ENCODE measurements around the gene CCL15. TPM values are rescaled to one million over a fixed set of nuclear protein-coding genes. Genes with fewer than 3 reads are reported as not detected.

Gene CCL15
- total RNA-seq, 3 donors from 2014 or later: not detected

- H3K36me3 ChIP-seq: no peaks in the 10 kb centered on the region
Observed at GRCh38 chr17:35949401-35949800, 52.0 kb downstream of the CCL15 start.

GRCh38 chr17:35948092-35948491 lies 53.3 kb downstream of the CCL15 start:
- H3K4me1 ChIP-seq: no peaks in the 10 kb centered on the region
- intact Hi-C loops (cut with DNase I; ENCODE audit: low total_unique reads): no loop called here
- no peaks in the 10 kb centered on the region for H3K36me3 ChIP-seq
- no peak overlapping the region for H3K4me3 ChIP-seq
- no peaks in the 10 kb centered on the region for H3K27me3 ChIP-seq
- TF ChIP-seq POLR2AphosphoS5 (IDR thresholded peaks at IDR 0.05): no peak
- no peaks in the 10 kb centered on the region for H3K9me3 ChIP-seq
- no peak overlapping the region for H3K27ac ChIP-seq
- no peak for DNase-seq (ENCODE audit: low spot score in 2 of 2)

More at GRCh38 chr17:35949401-35949800, 52.0 kb downstream of the CCL15 start:
- no peak for DNase-seq (ENCODE audit: low spot score in 2 of 2)
- Histone ChIP-seq H3K4me1 (no peaks in the 10 kb centered on the region), H3K4me3 (no peak overlapping the region), H3K9me3 (no peaks in the 10 kb centered on the region), H3K27ac (no peak overlapping the region), H3K27me3 (no peaks in the 10 kb centered on the region)
- intact Hi-C loops (cut with DNase I; ENCODE audit: low total_unique reads): no loop called here
- no peak for TF ChIP-seq POLR2A (IDR thresholded peaks at IDR 0.05)
- no peak for TF ChIP-seq CTCF (IDR thresholded peaks at IDR 0.05)

Other genes with a start within 250 kb of the CCL15 start
- gene GAS2L2, start 248.3 kb downstream of the CCL15 start, total RNA-seq: under 1 TPM; 0.29 to 0.33 (median 0.32) TPM
- not detected for gene C17orf50, start 240.7 kb downstream of the CCL15 start, total RNA-seq
- 10 to 100 TPM in 2 of 3 donors, 1 to 10 TPM in 1; 5.6 to 25.6 (median 12.3) TPM for gene MMP28, start 205.9 kb downstream of the CCL15 start, total RNA-seq
- 10 to 100 TPM; 65.5 to 76.8 (median 72.8) TPM for gene TAF15, start 192.1 kb downstream of the CCL15 start, total RNA-seq
- under 1 TPM in 1 of 3 donors, not detected in 2; 0.16 TPM for gene HEATR9, start 132.7 kb downstream of the CCL15 start, total RNA-seq
- 1 to 10 TPM; 3.5 to 7.6 (median 4.6) TPM for gene CCL5, start 121.2 kb downstream of the CCL15 start, total RNA-seq
- not detected for gene RDM1, start 70.8 kb downstream of the CCL15 start, total RNA-seq
- not detected for gene LYZL6, start 57.8 kb downstream of the CCL15 start, total RNA-seq
- gene CCL16, start 20.1 kb downstream of the CCL15 start, total RNA-seq: under 1 TPM in 1 of 3 donors, not detected in 2; 0.48 TPM
- 10 to 100 TPM; 12.4 to 54.1 (median 31.5) TPM for gene CCL14, start 14.8 kb downstream of the CCL15 start, total RNA-seq
- 1 to 10 TPM; 1.3 to 2.7 (median 1.9) TPM for gene CCL23, start 16.4 kb upstream of the CCL15 start, total RNA-seq
- gene CCL18, start 62.7 kb upstream of the CCL15 start, total RNA-seq: 100 to 1,000 TPM in 1 of 3 donors, 1 to 10 TPM in 1, not detected in 1; 1.3 to 116 TPM
- gene CCL3, start 88.6 kb upstream of the CCL15 start, total RNA-seq: 10 to 100 TPM in 1 of 3 donors, under 1 TPM in 1, not detected in 1; 0.96 to 10.8 TPM
- 10 to 100 TPM in 1 of 3 donors, 1 to 10 TPM in 2; 2.6 to 12.0 (median 5.2) TPM for gene CCL4, start 102.3 kb upstream of the CCL15 start, total RNA-seq
- 1 to 10 TPM; 1.9 to 7.6 (median 5.2) TPM for gene TBC1D3B, start 175.1 kb upstream of the CCL15 start, total RNA-seq
- 1 to 10 TPM in 1 of 3 donors, not detected in 2; 5.0 TPM for gene CCL3L1, start 195.2 kb upstream of the CCL15 start, total RNA-seq
- gene CCL4L2, start 209.5 kb upstream of the CCL15 start, total RNA-seq: 1 to 10 TPM in 1 of 3 donors, under 1 TPM in 1, not detected in 1; 0.33 to 6.1 TPM

All from breast epithelium (tissue), 4 donors.